NCI-H2029 (cell line): ENCODE data around the gene FBXO2.

Experiments used
- DNase-seq: peaks from one replicate; lab custom pipeline; 2025; lab: John Stamatoyannopoulos, UW

FBXO2 gene, protein sequence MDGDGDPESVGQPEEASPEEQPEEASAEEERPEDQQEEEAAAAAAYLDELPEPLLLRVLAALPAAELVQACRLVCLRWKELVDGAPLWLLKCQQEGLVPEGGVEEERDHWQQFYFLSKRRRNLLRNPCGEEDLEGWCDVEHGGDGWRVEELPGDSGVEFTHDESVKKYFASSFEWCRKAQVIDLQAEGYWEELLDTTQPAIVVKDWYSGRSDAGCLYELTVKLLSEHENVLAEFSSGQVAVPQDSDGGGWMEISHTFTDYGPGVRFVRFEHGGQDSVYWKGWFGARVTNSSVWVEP

DNA sequence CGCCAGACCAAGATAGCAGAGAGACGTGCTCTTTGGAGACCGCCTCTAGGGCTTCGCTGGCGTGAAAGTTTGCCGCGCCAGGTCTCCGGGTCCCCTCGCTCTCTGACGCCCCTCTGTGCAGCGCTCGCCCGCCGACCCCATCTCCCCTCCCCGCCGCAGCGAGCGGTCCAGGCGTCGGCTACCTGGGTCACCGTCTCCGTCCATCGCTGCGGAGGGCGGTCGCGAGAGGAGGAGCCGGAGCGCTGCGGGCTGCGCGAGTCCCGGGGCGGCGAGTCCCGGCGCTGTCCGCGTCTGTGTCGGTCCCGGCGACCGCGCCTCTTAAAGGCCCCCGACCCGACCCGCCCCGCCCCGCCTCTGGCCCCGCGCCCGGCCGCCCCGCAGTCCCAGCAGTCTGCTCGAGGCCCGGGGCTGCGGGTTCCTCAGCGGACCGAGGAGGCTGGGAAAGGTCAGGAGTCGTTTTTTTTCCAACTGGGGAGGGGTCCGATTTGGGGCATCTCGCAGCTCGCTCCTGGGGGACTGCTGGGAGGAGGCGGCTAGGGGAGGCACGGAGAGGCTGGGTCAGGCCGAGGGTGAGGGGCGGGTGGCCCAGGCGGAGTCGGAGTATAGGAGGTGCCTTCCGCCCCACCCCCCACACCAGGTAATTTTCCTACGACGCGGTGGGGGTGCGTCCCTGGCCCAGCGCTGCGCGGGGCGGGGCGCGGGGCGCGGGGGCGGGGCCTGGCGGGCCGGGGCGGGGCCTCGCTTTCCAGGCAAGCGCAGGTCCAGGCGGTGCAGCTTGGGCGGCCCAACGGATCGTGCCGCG lies at the start of gene FBXO2, which contains the start of gene FBXO44:
FBXO2 (minus strand) TSS at position 293 of the 802 bp plus-strand sequence; CDS start at position 204, 89 bp downstream.
FBXO44 (plus strand) TSS at position 741 of the 802 bp plus-strand sequence. CDS start 959 bp downstream, outside the sequence.
- DNase-seq: peak; percentile 21

DNA sequence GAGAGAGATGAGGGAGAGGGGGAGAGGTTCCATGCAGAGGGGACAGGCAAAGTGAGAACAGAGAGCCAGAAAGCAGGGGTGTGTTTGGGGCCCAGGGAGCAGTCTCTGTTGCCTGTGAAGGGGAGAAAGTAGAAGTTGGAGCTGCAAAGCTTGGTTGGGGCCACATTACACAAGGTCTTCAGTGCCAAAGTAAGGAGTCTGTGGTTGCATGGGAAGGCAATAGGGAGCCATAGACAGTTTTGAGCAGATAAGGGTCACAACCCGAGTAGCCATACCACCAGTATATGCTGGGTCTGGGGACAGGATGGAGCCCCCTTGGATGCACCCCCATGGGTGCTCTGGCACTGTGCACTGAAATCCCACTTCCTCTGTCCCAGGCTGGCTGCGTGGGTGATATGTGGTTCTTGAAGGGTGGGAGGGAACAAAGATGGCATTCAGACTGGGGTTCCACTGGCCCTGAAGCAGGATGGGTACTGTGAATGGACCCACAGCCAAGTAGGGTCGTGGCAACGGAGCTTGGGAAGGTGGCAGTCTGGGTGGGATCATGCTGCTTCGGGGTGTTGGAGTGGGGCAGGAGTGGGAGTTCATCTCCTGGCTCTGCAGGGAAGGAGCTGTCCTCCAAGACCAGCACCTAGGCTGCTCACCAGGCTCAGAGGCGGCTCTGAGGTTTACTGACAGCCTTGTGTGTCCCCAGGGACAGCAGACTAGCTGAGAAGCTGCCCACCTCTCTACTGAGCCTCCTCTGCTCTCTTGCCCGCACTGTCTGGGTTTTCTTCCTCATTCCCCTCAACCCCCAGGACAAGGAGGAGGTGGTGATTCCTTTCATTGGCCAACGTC lies 49.3 kb upstream of the FBXO2 start:
- DNase-seq: no peak

DNA sequence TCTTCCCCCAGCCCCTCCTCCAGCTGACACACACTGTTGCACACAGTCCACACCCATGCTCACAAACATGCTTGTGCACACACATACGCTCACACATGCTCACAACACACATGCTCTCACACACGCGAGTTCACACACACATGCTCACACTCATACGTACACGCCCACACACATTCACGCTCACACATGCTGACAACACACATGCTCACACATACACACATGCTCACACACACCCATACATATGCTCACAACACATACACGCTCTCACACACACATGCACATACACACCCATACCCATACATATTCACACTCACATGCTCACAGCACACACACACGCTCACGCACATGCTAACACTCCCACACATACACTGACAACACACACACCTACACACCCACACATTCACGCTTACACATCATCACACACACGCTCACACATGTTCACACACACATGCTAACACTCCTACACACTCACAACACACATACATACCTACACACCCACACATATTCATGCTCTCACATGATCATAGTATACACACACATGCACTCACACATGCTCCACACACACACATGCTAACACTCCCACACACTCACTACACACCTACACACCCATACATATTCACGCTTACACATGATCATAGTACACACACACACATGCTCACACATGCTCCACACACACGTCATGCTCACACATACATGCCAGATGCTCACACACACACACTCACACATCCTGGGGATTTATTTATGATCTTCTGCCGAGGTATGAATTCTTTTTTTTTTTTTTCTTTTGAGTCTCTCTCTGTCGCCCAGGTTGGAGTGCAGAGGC lies 48.0 kb upstream of the FBXO2 start:
- DNase-seq: no peak

DNA sequence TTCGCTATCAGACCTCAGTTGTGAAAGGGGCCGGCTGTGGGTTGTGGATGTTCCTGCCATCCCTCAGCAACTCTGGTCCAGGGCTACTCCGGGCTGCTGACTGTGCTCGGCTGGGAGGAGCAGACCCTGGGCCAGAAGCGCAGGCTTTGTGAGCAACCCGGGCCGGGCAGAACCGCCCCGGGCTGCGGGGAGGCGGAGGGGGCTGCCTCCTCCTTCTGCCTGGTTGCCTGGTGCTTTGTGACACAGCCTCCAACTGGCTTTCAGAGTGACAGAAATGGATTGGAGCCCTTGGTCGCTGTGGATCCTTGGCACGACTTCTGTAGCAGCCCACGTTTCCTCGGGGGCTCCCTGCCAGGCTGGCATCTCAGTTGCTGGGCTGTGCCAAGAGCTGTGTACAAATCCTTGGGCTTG lies 47.3 kb upstream of the FBXO2 start:
- DNase-seq: no peak

DNA sequence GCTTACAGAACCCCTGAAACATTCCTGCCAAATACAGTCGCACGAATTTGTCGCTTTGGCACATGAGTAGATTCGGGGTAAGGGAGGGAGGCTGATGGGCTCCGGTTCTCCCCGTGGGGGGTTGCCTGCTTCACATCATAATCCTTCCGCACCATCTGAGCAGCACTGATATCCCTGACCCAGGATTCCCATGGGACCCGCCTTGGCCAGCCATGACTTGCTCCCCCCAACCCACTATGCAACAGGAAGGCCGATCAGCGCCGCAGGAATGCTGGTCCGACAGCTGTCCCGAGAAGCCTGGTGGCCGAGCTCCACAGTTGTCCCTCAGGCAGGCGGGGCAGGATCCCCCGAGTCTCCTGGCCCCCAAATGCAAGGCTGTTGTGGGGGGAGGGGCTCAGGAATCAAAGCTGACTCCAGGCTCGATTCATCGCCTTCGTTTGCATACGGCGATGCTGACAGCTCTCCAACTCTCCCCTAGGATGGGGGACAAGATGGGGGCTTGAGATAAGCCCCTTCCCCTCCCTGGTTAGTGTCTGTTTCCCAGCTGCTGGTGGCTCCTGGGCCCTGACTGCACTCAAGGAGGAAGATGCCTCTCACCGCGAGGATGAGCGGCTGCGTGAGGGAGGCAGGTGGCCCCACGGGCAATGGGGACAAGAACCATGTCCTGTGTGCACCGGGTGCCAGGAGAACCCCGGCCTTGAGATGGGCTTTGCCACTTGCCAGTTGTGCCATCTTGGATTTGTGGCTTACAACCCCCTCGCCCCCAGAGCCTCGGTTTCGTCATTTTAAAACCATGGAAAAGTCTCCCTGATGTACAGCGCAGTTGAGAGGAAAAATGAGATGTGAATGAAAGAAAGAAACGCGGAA lies 46.6 kb upstream of the FBXO2 start:
- no peak for DNase-seq

DNA sequence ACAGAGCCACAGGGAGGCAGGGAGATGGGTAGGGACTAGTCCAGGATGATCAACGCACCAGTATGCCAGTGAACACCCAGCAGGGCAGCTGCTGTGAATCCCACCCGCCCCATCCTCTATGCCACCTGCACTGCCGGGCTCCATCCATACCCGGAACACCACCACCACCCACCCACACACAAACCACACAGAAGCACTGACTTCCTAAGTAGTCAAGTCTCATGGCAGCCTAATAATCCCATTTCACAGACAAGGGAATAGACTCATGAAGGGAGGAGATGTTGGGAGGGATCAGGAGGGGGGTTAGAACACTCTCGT lies 43.6 kb upstream of the FBXO2 start:
- DNase-seq: no peak

DNA sequence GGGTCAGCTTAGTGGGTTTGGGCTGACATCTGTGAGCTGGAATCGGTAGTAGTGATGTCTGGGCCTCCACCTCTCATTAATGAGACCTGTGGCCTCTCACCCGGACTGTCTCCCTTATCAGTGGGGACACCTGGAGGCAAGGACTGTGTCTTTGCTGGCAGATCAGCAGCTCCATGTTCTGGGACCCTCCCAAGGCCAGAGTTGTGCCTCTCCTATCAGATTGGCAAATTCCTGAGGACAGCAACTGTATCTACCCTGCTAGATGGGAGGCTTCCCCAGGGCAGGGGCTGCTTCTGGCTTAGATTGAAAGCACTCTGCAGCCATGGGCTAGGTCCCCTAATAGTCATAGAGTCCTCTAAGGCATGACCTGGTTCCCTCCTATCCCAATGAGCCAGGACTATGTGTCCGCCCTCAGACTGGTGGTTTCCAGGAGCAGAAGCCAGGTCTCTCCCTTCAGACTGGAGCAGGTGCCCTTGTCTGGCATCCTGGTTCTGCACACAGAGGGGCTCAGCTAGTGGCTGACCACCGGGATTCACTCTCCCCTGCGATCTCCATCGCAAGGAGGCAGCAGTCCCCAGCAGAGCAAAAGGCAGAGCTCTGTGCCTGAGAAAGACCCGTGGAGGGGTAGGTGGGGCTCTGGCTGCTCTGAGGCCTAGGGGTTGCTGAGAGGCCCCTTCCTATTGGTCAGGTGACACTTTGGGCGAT lies 43.1 kb upstream of the FBXO2 start:
- no peak for DNase-seq

DNA sequence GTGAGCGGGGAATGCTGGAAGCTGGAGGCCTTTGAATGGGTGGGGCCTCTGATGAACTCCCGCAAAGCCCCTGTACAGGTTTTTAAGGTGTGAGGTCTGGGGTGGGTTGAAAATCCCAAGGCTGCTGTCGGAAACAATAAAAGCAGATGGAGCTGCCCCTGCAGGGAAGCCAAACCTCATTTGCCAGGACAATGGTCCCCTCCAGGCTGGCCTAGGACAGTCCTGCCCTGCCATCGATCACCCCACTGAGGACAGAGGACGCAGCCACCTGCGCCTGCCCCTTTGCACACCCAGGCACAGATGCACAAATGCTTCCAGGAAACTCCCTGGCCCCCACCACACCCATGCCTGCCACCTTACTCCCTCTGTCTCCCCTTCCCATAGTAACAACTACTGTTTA lies 41.6 kb upstream of the FBXO2 start:
- DNase-seq: no peak

DNA sequence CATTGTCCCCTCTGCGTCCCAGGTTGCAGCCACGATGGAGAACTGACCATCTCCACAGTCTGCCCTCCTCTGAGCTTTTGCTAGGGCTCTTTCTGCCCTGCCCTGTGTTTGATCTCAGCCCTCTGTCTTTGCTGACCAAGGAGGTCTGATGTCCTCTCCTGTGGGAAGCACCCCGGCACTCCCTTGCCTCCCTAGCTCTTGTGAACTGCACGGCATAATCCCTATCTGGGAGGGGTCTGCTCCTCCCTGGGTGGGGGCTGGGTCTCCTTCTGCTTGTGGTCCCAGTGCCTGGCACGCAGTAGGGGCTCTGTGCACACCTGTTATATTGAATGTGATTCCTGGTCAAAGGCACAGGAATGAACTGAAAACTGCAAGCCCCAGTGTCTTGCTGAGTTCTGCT lies 39.7 kb upstream of the FBXO2 start:
- DNase-seq: no peak

DNA sequence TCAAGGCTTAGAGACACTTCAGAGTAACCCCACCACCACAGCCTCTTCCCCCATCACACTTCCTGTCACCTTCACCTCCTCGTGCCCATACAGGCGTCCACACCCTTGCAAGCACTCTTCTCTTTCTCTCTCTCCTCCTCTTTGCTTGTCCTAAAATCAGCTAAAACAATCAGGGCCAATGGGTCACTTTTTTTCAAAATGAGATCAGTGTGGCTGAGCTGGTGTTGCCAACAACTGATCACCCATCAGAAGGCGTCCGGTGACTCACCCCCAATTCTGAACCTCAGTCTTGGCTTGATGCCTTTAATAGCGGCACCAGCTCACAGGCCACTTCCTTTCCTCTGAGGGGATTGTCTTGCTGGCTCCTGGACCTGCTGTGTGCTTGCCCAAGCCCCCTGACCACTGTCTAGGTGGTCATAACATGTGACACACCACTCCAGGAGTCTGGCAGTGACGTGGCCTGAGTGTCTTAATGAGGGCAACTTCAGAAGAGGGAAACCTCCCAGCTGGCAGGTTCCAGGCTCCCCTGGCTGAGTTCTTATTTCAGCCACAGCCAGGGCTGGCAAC lies 38.9 kb upstream of the FBXO2 start:
- no peak for DNase-seq

DNA sequence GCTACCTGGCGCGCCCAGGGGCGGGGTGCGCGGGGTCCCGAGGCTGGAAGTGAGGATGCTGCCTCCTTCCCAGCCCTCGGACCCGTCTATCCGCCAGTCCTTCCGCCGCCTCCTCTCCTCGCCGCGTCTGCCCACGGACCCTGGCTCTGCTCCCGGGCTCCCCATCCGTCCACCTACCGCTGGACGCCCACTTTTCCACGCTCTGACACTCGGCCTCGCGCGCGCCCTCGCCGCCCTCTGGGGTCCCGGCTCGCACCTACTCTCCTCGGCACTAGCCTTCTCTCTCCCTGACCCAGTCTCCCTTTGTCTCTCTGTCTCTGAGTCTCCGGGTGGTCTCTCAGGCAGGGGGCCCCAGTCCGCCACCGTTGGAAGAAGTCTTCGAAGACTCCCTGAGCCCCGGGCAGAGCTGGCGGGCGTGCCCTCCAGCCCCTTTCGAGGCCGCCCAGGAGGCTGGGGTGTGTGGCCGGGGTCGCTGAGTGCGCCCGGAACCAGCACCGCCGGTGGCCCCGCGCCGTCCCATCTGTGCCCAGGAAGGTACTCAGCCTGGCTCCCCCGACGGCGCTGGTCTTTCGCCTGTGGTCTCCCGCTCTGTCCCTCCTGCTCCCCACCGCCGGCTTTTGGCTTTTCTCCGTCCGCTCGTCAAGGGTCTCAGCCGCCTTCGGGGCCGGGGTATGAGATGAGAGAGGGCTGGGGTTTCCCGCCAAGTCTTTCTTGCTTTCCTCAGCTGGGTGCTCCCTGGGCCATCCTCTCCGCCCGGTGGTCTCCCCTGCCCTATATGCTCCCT lies 37.9 kb upstream of the FBXO2 start:
- no peak for DNase-seq

DNA sequence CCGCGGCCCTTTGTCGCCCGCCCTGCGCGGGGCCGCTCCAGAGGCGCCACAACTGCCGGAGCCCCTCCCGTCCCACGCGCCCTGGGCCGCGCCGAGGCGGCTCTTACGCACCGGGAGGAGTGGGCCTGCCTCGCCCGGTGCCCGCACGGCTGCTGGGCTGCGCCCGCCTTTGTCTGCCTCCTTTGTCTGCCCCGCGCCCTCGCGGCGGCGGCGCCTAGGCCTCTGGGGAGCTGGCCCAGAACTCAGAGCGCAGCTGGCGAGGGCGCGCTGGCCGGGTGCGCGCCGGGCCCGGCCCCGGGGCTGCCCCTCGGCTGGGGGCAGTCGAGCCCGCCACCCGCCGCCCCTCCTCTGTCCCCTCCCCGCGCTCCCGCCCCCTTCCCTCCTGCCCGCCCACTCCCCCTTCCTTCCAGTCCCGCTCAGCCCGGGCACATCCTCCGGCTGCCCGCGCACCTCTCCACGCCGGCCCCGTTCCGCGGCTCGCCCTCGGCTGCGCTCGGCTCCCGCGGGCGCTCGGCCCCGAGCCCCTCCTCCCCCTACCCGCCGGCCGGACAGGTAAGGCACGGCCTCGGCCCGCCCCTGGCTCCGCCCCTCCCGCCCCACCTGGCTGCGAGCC lies 37.2 kb upstream of the FBXO2 start, which contains the start of gene DRAXIN:
DRAXIN (plus strand) TSS at position 409 of the 613 bp plus-strand sequence. CDS start 14,549 bp downstream, outside the sequence.
- DNase-seq: peak; percentile 7

DNA sequence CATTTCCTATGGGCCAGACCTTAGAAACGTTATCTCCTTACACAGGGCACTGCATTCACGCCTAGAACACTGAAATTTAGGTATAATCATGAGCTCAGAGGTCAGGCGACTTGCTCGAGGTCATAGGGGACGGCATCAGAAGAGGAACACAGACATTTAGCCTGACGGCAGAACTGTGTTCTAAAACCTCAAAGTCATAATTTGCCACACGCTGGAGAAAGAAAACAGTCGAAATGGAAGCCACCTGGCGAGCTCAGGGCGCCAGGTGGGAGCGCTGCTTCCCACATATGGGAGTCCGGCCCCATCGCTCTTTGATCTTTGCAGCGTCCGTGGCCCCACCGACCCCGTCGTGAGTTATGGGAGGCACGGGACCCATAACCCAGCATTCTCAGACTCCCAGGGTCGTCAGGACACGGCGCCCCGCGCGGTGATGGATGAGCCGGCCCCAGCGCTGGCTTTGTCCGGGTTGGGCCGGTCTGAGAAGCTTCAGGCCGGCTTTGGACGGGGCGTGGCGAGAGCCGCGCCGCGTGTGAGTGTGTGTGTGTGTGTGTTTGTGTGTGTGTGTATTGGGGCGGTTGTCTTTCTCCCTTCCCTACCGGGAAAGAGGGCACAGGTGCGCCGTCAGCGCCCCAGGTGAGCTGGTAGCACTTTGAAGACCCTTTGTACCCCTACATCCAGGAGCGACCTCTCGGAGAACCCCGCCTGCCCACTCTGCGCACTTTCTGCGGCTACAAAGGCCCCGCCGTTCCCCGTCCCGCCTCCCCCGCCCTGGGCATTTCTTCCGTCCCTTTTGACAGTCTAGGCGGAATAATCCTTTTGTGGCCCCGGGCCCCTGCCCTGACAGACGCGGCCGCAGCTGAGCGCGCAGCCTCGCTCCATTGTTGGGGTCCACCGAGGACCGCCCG lies 36.4 kb upstream of the FBXO2 start:
- peak; percentile 12 for DNase-seq

DNA sequence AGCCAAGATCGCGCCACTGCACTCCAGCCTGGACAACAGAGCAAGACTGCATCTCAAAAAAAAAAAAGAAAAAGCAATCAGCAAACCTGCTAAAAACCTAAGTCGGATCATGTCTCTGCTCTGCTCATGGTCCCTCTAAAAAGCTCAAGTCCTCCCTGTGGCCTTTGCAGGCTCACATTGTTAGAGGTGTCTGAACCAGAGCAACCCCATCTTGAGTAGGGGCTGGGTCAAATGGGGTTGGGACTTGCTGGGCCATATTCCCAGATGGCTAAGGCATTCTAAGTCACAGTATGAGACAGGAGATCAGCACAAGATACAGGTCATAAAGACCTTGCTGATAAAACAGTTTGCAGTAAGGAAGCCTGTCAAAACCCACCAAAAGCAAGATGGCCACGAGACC lies 34.3 kb upstream of the FBXO2 start:
- DNase-seq: no peak

DNA sequence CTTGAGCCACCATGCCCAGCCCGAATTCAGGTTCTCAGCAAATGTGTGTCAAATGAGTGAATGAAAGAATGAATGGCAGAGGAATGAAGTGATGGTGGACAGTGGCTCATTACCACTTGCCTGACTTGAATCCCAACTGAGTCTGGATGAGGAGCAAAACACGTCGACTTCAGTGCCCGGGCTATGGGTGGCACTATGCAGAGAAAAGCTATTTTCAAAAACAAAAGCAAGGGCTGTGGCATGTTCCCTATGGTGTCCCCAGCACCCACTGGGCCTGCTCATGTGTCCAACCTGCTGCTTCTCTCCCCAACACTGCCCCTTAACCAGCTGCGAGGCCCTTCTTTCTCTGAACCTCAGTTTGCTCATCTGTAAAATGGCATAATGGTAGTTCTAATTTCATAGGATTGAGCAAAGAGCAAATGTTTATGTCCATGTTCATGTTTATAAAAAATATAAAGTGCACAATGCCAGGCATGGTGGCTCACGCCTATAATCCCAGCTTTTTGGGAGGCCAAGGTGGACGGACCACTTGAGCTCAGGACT lies 31.1 kb upstream of the FBXO2 start:
- no peak for DNase-seq

DNA sequence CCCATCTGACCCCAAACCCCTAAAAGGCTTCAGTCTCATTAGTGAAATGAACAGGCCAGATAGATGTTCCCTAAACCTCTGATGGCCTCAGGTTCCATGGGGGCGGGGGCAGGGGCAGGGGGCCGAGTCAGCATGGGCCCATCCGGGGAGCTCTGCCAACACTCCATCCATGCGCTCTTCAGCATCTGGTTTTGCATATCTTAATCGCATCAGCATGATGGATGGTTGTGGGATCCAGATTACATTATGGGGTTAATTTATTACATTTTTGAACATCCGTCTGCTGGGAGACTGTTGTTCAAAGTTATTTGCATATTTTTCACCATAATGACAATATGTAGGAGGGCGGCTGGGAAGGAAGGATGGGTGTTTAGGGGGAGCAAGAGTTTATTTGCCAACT lies 29.8 kb upstream of the FBXO2 start:
- no peak for DNase-seq

DNA sequence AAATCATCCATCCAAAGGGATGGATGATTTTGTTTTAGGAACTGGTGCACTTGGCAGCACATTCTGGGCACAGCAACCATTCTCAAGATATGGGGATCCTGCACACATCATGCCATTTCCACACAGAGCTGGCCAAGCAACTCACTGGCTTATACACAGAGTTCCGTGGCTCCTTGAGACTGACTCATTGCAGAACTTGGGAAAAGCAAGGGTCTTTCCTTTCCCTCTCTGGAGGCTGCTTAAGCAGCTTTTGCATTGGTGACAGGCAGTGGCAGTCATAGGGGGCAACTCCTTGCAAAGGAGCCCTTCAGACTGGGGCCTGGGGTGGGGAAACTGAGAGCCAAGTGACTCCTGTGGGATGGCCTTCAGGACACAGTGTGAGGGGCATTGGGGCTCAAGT lies 28.6 kb upstream of the FBXO2 start:
- DNase-seq: no peak
